GM19043 (cell line): Measurements from ENCODE around the gene INPP5J.
"Not testable (repeated sequence)": the region's sequence is repeated elsewhere in the genome, so short reads cannot be mapped to it uniquely, and the experiment has no call there.

Experiments
- ATAC-seq: cut with Tn5 transposase; IDR thresholded peaks from one replicate; pipeline ENCODE4 v1.9.1; 2021; ENCODE audit warnings: low read depth; ENCODE audit not compliant: unreplicated experiment

The INPP5J gene

DNA sequence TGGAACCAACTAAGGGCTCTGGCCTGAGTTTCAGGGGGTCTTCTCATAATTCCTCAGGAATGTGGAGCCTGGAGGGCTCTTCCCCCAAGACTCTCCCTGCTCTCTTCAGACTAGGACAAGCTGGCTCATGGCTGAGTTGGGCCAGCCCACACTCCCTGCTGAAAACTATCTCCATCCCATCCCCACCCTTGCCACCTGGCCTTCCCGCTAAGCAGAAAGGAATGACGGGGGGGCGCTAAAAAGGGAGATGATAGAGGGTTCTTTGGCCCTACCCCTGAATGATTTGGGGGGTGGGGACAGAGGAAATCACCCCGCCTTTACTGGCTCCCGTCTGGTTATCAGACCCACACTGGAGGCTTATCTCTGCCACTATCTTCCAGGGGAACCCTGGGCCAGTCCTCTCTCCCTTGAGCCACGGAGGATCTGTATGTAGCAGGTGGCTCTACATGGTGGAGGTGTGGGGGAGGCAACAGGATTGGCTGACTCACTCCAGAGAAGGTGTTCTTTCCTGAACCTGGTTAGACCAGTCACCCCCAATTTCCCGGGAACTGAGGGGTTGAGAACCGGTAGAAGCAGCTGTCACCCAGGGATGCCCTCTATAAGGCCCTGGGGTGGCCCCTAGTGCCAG is 35.9 kb upstream of the INPP5J start:
- no peak for ATAC-seq

- ATAC-seq, result no peak
Observed at GRCh38 chr22:31087744-31088215, 35.0 kb upstream of the INPP5J start.

DNA sequence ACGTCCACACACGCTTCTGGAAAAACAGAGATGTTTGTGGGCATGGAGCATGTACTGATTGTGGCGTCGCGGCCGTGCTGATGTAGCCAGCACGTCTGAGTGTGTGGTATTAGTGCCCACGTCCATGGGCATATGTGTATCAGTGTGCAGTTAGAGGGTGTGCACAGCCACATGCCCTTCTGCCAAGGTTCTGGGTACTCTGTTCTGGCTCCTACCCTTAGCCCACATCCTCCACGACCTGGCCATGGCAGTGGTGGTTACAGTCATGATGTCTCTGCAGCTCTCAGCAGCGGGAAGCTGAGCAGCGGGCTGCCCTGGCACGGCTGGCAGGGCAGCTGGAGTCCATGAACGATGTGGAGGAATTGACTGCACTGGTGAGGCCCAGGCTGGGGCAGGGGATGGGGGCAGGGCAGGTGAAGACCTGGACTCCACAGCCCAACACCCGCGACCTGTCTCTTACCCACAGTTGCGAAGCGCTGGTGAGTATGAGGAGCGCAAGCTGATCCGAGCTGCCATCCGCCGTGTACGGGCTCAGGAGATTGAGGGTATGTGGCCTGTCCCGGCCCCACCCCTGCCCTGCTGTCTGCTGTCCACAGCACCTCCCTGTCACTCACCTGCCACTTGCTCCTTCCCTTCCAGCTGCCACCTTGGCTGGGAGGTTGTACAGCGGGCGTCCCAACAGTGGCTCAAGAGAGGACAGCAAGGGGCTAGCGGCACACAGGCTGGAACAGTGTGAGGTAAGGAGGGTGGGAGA is 34.4 kb upstream of the INPP5J start:
- no peak for ATAC-seq

- no peak for ATAC-seq
Observed at GRCh38 chr22:31089160-31090100, 33.3 kb upstream of the INPP5J start.

DNA sequence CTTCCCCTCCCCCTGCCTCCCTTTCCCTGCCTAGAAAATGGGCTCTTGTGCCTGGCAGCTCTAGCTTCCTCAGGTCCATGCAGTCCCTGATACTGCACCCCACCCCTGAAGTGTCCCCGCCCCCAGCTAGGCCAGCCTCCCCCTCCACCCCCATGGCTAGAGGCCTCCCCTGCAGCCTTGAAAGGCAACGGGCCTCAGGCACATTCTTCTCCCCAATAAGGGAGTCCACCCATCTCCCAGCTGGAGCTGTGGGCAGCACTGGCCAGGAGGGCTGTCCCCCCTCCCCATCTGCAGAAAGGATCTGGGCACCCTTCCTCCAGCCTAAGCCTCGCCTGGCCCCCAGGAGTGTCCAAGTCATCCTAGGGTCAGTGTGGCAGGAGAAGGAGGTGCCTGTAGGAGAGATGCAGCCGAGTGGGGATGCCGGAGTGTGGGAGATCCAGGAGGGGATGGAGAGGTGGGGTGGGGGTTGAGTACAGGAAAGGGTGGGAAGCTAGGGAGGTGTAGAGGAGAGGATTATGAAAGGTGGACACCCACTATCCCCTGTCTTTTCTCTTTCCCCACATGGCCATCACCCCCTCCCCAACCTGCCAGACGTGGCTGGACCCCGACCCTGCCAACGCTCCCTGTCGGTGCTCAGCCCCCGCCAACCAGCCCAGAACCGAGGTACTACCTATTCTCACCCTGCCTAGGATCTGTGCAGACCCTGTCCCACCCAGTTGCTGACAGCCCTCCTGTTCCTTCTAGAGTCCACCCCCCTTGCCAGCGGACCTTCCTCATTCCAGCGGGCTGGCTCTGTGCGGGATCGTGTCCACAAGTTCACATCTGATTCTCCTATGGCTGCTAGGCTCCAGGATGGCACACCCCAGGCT is 32.3 kb upstream of the INPP5J start:
- ATAC-seq, result no peak

DNA sequence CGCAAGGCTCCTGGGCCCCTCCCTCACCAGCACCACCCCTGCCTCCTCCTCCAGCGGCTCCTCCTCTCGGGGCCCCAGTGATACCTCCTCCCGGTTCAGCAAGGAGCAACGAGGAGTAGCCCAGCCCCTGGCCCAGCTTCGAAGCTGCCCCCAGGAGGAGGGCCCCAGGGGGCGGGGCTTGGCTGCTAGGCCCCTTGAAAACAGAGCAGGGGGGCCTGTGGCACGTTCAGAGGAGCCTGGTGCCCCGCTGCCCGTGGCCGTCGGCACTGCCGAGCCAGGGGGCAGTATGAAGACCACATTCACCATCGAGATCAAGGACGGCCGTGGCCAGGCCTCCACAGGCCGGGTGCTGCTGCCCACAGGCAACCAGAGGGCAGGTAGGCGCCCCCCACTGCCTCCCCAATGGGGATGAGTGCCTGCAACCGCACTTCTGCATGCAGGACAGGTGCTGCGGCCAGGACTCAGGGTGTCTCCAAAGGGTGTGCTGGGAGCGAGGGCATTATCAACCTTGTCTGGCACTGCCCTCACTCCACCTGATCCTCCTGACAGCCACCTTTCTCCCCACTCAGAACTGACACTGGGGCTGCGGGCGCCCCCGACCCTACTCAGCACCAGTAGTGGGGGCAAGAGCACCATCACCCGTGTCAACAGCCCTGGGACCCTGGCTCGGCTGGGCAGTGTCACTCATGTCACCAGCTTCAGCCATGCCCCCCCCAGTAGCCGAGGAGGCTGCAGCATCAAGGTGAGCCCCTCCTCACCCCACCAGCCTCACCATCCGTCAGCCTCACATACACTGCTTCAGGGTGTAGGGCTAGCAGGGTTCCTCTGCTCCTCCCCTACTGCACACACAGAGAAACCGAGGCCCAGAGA is 31.4 kb upstream of the INPP5J start:
- no peak for ATAC-seq

- no peak for ATAC-seq
Observed at GRCh38 chr22:31092161-31092560, 30.6 kb upstream of the INPP5J start.

GRCh38 chr22:31093086-31093850 is 29.5 kb upstream of the INPP5J start:
- no peak for ATAC-seq

- ATAC-seq, result no peak
Observed at GRCh38 chr22:31094021-31094551, 28.7 kb upstream of the INPP5J start.

DNA sequence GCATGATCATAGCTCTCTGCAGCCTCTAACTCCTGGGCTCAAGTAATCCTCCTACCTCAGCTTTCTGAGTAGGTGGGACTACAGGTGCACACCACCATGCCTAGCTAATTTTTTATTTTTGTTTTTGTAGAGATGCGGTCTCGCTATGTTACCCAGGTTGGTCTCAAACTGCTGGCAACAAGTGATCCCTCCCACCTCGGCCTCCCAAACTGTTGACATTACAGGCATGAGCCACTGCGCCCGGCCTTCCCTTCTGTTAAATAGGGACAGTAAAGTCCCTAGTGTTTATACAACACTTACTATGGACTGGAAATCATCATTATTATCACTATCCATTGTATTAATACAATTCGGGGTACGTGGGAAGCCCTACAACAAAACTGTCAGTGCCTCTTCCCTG is 28.0 kb upstream of the INPP5J start:
- ATAC-seq, result no peak

DNA sequence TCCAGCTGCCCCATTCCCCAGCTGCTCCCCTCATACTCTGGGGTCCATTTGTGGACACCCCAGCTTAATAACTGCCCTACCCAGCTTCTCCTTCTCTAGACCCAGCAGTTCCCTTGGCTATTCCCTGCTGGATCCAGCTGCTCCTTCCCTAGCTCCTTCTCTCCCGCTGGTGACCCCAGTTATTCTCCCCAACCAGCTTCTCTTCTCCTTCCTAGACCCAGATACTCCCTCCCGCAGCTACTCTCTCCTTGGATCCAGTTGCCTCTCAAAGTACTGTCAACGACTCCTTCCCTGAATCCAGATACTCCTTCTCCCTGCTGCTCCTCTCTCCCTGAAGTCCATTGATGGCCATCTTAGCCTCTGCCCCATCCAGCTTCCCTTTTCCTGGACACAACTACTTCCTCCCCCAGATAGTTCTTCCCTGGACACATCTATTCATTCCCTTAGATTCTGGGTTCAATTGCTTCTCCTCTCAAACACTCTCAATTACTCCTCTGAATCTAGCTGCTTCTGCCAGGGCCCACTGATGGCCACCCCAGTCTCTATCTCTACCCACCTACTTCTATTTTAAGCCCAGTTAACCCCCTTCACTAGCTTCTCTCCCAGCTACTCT is 27.0 kb upstream of the INPP5J start:
- no peak for ATAC-seq

DNA sequence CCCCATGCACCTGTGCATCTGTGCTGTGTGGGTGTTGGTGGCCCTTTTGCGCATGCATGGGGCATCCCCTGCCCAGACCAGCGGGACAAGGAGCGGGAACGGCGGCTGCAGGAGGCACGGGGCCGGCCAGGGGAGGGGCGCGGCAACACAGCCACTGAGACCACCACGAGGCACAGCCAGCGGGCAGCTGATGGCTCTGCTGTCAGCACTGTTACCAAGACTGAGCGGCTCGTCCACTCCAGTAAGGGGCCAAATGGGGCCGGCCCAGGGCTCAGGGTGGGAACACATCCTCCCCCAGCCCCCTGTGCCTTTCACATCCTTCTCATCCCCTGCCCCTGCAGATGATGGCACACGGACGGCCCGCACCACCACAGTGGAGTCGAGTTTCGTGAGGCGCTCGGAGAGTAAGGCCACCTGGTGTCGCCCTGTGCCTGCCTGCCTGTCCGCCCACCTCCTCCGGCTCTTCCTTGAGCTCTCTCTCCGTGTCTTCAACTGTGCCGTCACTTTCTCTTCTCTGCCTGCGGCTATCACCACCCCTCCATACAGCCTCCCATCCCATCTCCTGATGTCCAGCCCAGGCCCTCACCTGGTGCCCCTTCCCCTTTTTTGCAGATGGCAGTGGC is 26.0 kb upstream of the INPP5J start:
- no peak for ATAC-seq

DNA sequence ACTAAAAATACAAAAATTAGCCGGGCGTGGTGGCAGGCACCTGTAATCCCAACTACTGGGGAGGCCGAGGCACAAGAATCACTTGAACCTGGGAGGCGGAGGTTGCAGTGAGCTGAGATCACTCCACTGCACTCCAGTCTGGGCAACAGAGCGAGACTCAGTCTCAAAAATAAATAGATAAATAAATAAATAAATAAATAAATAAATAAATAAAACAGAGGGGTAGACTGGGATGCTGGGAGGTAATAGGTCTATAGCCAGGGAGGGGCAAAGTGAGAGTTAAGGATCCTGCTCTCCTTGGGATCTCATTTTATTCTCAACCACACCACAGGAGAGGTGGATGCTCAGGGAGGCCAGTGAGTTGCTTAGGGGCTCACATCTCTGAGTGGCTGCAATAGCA is 25.2 kb upstream of the INPP5J start:
- not testable (repeated sequence) for ATAC-seq

DNA sequence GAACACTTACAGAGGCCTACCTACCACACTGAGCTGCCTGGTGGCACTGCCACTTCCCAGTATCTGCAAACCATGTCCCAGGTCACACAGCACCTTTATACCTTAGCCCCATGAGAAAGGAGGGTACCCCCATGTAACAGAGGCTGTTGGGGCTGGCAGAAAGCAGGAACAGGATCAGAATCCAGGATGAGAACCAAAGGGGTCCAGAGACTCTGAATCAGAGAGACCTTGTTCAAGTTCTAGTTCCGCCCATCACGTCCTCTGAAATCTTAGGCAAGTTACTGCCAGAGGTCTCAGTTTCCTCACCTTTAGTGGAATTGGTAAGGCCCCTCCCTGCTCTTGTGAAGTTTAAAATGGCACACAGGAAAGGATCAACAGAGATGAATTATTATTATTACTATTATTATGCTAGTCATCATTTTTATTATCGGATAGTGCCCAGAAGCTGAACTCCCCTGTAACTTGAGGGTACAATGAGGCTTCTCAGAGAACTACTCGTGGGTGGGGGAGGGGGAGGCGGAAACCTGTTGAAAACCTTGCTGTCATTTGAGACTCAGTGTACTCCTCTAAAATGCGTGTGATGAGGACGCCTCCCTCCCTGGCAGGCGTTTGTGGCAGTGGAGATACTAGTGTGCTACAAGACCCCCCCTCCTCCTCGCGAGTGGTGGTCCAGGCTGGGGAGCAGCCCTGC is 24.7 kb upstream of the INPP5J start:
- ATAC-seq, result no peak

DNA sequence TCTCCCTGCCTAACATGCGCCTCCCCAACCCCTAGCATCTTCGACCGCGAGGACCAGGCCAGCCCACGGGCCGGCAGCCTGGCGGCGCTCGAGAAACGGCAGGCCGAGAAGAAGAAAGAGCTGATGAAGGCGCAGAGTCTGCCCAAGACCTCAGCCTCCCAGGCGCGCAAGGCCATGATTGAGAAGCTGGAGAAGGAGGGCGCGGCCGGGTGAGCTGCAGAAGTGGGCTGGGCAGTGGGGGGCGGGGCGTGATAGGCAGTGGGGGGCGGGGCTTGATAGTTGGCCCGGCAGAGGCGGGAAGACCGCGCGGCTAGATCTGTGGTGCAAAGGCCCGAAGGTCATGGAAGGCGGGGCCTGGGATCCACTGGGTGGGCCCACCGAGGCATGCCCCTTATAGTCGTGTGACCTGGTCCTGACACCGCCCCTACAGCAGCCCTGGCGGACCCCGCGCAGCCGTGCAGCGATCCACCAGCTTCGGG is 24.1 kb upstream of the INPP5J start:
- no peak for ATAC-seq

- no peak for ATAC-seq
Observed at GRCh38 chr22:31099386-31099785, 23.4 kb upstream of the INPP5J start.
